Gastrocnemius medialis (tissue), 4 donors: ENCODE results near the gene ZNF784. TPM values are rescaled to one million over a fixed set of nuclear protein-coding genes. Genes with fewer than 3 reads are reported as not detected.

Experiments used
- ATAC-seq, 2 donors: fragments of 150-250 bp; one replicate each; pipeline ENCODE4 v1.9.1; 2016
- DNase-seq, 2 donors: peaks; one replicate each; pipeline ENCODE4 v3.0.0-alpha.2; 2019
- H3K27ac ChIP-seq, 4 donors: fragments of 200-600 bp; sonication (generic); 1 replicate in 1 of 4; 2 replicates in 3 of 4; pipeline ENCODE4 v1.5.1; 2016 to 2018; ENCODE audit warnings: mild to moderate bottlenecking in 2 of 4, moderate library complexity in 1 of 4
- H3K27me3 ChIP-seq, 3 donors: fragments of 200-600 bp; sonication (generic) in 2 of 3; 1 replicate in 1 of 3; 2 replicates in 2 of 3; pipeline versions ENCODE4 v1.5.1 to v1.6.0; 2016 to 2019; ENCODE audit warnings: mild to moderate bottlenecking in 1 of 3, moderate library complexity in 1 of 3
- H3K36me3 ChIP-seq, 2 donors: fragments of 200-600 bp; sonication (generic) in 1 of 2; one replicate each; pipeline ENCODE4 v1.5.1; 2017 to 2018
- H3K4me1 ChIP-seq, 2 donors: fragments of 200-600 bp; sonication (generic) in 1 of 2; one replicate each; pipeline ENCODE4 v1.5.1; 2016 to 2017; ENCODE audit warnings: mild to moderate bottlenecking in 2 of 2
- H3K4me3 ChIP-seq, 4 donors: fragments of 200-600 bp; sonication (generic) in 3 of 4; 1 replicate in 1 of 4; 2 replicates in 3 of 4; pipeline ENCODE4 v1.5.1; 2016 to 2019; ENCODE audit warnings: mild to moderate bottlenecking in 2 of 4
- H3K9me3 ChIP-seq, 3 donors: fragments of 200-600 bp; sonication (generic) in 2 of 3; 1 replicate in 1 of 3; 2 replicates in 2 of 3; pipeline ENCODE4 v1.5.1; 2016 to 2019
- POLR2A ChIP-seq, 2 donors: fragments of 450-650 bp; IDR thresholded peaks; one replicate each; pipeline ENCODE4 v1.6.1; 2017; ENCODE audit warnings: antibody characterized with exemption in 2 of 2, mild to moderate bottlenecking in 2 of 2, moderate library complexity in 2 of 2
- in situ Hi-C, 4 donors: fragments of 200-750 bp; cut with MboI; loops; one replicate each; pipeline versions ENCODE4 v1.15.0 to v1.8.0; 2017; ENCODE audit warnings: low sequenced_read_pairs in 4 of 4
- intact Hi-C: fragments of 100-400 bp; cut with DNase I; formaldehyde crosslinking; loops from one replicate; pipeline ENCODE4 v1.15.1; 2023; ENCODE audit warnings: low total_unique reads
- total RNA-seq, 4 donors: library from RNA; depleted of rRNA; stranded (reverse); fragments of >200 nt; gene quantifications; one replicate each; pipeline versions ENCODE4 v1.1.0 to v1.2.3, GENCODE V29; 2016
- TF ChIP-seq, protein P1 (sequence below), 5 experiments: fragments of 450-650 bp in 3 of 5; fragments of 200-600 bp in 2 of 5; sonication (generic) in 2 of 5; IDR thresholded peaks in 4 of 5; conservative IDR thresholded peaks in 1 of 5; 1 replicate in 4 of 5; 2 replicates in 1 of 5; pipeline ENCODE4 v1.5.1; 2016 to 2019; ENCODE audit warnings: antibody characterized with exemption in 5 of 5, mild to moderate bottlenecking in 3 of 5, moderate library complexity in 3 of 5

The ZNF784 gene
- total RNA-seq, 4 donors from 2014 or later = 6.0 to 10.0 (median 8.2) TPM

- DNase-seq (peak; percentile 72 to 76), ATAC-seq (peak; percentile 93)
- TF ChIP-seq, protein P1, sequence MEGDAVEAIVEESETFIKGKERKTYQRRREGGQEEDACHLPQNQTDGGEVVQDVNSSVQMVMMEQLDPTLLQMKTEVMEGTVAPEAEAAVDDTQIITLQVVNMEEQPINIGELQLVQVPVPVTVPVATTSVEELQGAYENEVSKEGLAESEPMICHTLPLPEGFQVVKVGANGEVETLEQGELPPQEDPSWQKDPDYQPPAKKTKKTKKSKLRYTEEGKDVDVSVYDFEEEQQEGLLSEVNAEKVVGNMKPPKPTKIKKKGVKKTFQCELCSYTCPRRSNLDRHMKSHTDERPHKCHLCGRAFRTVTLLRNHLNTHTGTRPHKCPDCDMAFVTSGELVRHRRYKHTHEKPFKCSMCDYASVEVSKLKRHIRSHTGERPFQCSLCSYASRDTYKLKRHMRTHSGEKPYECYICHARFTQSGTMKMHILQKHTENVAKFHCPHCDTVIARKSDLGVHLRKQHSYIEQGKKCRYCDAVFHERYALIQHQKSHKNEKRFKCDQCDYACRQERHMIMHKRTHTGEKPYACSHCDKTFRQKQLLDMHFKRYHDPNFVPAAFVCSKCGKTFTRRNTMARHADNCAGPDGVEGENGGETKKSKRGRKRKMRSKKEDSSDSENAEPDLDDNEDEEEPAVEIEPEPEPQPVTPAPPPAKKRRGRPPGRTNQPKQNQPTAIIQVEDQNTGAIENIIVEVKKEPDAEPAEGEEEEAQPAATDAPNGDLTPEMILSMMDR (IDR thresholded peaks at IDR 0.05 in 4 of 5, conservative IDR thresholded peaks at IDR 0.05 in 1 of 5) = no peak
- no peak for TF ChIP-seq POLR2A (IDR thresholded peaks at IDR 0.05)
- peaks cover 0 to 13% of the 10 kb centered on the region in 2 donors for H3K36me3 ChIP-seq
- H3K4me3 ChIP-seq = peak overlapping the region in 3 of 4 donors; percentile 6 to 39 (median 17)
- peak overlapping the region; percentile 86 to 97 (median 91) for H3K27ac ChIP-seq
- H3K9me3 ChIP-seq = no peaks in the 10 kb centered on the region
- intact Hi-C loops (no loop called here), in situ Hi-C loops (no loop called here)
- H3K27me3 ChIP-seq = no peaks in the 10 kb centered on the region
- peaks cover 33 to 46% of the 10 kb centered on the region in 2 donors for H3K4me1 ChIP-seq
Observed at GRCh38 chr19:55611300-55611982, 12.9 kb downstream of the ZNF784 start.

DNA sequence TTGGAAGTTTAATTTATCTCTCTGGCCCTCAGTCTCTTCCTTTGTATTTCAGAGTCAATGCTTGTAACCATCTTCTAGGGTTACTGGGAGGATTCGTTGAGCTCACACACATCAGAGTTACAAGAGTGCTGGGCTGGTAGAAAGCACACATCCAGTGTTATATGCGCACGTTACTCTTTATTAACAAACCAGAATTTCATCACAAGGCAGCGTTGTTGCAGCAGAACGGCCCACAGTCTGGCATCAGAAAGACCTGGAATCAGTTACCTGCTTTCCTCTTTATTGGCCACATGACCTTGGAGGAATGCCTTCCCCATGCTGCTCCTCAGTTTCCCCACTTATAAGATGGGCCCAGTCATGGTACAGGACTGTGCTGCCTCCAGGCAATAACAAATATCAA, 15.0 kb downstream of the ZNF784 start:
- Histone ChIP-seq H3K9me3 (no peaks in the 10 kb centered on the region), H3K36me3 (peaks cover 0 to 8% of the 10 kb centered on the region in 2 donors), H3K4me1 (peaks cover 46 to 51% of the 10 kb centered on the region in 2 donors), H3K4me3 (no peak overlapping the region), H3K27ac (peak overlapping the region; percentile 86 to 99 (median 92)), H3K27me3 (no peaks in the 10 kb centered on the region)
- TF ChIP-seq, protein P1 (IDR thresholded peaks at IDR 0.05 in 4 of 5, conservative IDR thresholded peaks at IDR 0.05 in 1 of 5) = no peak
- no peak for TF ChIP-seq POLR2A (IDR thresholded peaks at IDR 0.05)
- intact Hi-C loops = loop anchor here (10.0 kb wide), 1 partner anchor 1405 kb away; the partner anchor contains the start of gene RPS9
- DNase-seq = no peak
- ATAC-seq = no peak
- in situ Hi-C loops = no loop called here

DNA sequence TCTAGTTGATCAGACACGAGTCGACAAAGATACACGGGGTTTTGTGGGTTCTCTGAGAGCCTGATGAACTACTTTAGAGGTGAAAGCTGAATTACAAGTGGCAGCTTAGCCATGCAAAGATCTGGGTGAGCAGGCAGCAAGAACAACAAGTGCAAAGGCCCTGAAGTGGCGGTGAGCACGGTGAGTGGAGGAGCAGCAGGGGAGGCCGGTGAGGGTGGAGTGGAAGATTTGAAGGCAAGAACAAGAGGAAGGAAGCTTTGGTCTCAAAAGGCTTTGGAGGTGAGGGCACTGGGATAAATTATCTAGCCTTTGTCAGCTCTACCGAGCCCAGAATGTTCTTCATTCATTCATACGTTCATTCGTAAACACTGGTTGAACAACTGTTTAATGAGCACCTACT, 17.5 kb downstream of the ZNF784 start:
- Histone ChIP-seq H3K36me3 (peaks cover 0 to 8% of the 10 kb centered on the region in 2 donors), H3K4me3 (peak overlapping the region; percentile 68 to 97 (median 80)), H3K9me3 (no peaks in the 10 kb centered on the region), H3K27me3 (no peaks in the 10 kb centered on the region), H3K27ac (peak overlapping the region; percentile 91 to 99 (median 94)), H3K4me1 (peaks cover 38 to 45% of the 10 kb centered on the region in 2 donors)
- TF ChIP-seq, protein P1 (IDR thresholded peaks at IDR 0.05 in 4 of 5, conservative IDR thresholded peaks at IDR 0.05 in 1 of 5) = no peak
- no peak for TF ChIP-seq POLR2A (IDR thresholded peaks at IDR 0.05)
- in situ Hi-C loops = no loop called here
- ATAC-seq (no peak), DNase-seq (no peak)
- intact Hi-C loops = loop anchor here (10.0 kb wide), 1 partner anchor 1402 kb away; the partner anchor contains the start of gene RPS9

DNA sequence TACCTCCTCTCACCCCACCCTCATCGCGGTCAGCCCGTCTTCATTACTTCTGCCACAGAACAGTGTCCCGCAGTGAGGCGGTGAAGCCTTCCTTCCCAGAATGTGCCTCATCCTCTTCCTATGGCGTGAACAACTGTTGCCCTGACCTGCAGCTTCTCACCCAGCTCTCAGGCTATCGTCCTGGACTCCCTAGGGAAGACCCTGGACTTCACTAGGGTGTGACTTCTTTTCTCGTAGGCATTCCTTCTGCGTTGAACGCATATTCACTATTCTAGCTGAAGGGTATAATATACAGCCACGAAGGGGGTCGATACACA, 17.9 kb downstream of the ZNF784 start:
- Histone ChIP-seq H3K4me3 (peak overlapping the region; percentile 68 to 97 (median 80)), H3K27ac (peak overlapping the region; percentile 91 to 99 (median 94)), H3K27me3 (no peaks in the 10 kb centered on the region), H3K4me1 (peaks cover 34 to 42% of the 10 kb centered on the region in 2 donors), H3K9me3 (no peaks in the 10 kb centered on the region), H3K36me3 (peaks cover 0 to 8% of the 10 kb centered on the region in 2 donors)
- in situ Hi-C loops = no loop called here
- DNase-seq = no peak
- no peak for ATAC-seq
- TF ChIP-seq POLR2A (IDR thresholded peaks at IDR 0.05) = no peak
- TF ChIP-seq, protein P1 (IDR thresholded peaks at IDR 0.05 in 4 of 5, conservative IDR thresholded peaks at IDR 0.05 in 1 of 5) = peak in 1 of 5 experiments; percentile 14
- intact Hi-C loops = loop anchor here (10.0 kb wide), 1 partner anchor 1402 kb away; the partner anchor contains the start of gene RPS9
